Uterus (tissue), 4 donors: ENCODE results near the gene TK1. TPM values are rescaled to one million over a fixed set of nuclear protein-coding genes. Genes with fewer than 3 reads are reported as not detected.

Experiments
- DNase-seq, 2 donors: peaks; one replicate each; pipeline ENCODE4 v3.0.0-alpha.2; 2019 to 2020
- H3K27ac ChIP-seq, 2 donors: fragments of 200-600 bp; sonication (generic); 1 replicate in 1 of 2; 2 replicates in 1 of 2; pipeline ENCODE4 v1.5.1; 2016 to 2018
- H3K27me3 ChIP-seq, 2 donors: fragments of 200-600 bp; sonication (generic); one replicate each; pipeline ENCODE4 v1.5.1; 2018 to 2019; ENCODE audit warnings: control low read depth in 1 of 2
- H3K36me3 ChIP-seq, 2 donors: fragments of 200-600 bp; sonication (generic); one replicate each; pipeline ENCODE4 v1.5.1; 2019; ENCODE audit warnings: control low read depth in 1 of 2
- H3K4me1 ChIP-seq, 2 donors: fragments of 200-600 bp; sonication (generic); one replicate each; pipeline ENCODE4 v1.5.1; 2018 to 2019; ENCODE audit warnings: control low read depth in 1 of 2
- H3K4me3 ChIP-seq, 2 donors: fragments of 200-600 bp; sonication (generic); 1 replicate in 1 of 2; 2 replicates in 1 of 2; pipeline ENCODE4 v1.5.1; 2018 to 2019; ENCODE audit warnings: mild to moderate bottlenecking in 1 of 2
- H3K9me3 ChIP-seq, 2 donors: fragments of 200-600 bp; sonication (generic); one replicate each; pipeline ENCODE4 v1.5.1; 2019; ENCODE audit warnings: control low read depth in 1 of 2
- CTCF ChIP-seq, 4 experiments: fragments of 200-600 bp in 2 of 4; fragments of 450-650 bp in 2 of 4; sonication (generic) in 2 of 4; IDR thresholded peaks; one replicate each; pipeline ENCODE4 v1.5.1; 2016 to 2019; ENCODE audit warnings: antibody characterized with exemption in 4 of 4, mild to moderate bottlenecking in 2 of 4, moderate library complexity in 1 of 4
- POLR2A ChIP-seq, 2 donors: fragments of 450-650 bp; IDR thresholded peaks; one replicate each; pipeline ENCODE4 v1.6.1; 2016; ENCODE audit warnings: antibody characterized with exemption in 2 of 2, mild to moderate bottlenecking in 1 of 2, moderate library complexity in 1 of 2
- intact Hi-C: fragments of 100-400 bp; cut with DNase I; formaldehyde crosslinking; loops from one replicate; pipeline ENCODE4 v1.15.1; 2023; ENCODE audit warnings: low total_unique reads
- total RNA-seq, 4 donors: library from RNA; depleted of rRNA in 3 of 4; stranded (reverse); fragments of >200 nt in 3 of 4; gene quantifications; one replicate each; pipeline versions ENCODE4 v1.1.0 to v1.2.4, GENCODE V29; 2014 to 2023
- donor health status: DM: yes; HTN: yes; CAD: no.

TK1 gene
- total RNA-seq, 4 donors from 2014 or later = 1.4 to 40.8 TPM; not detected in 2

- TF ChIP-seq POLR2A (IDR thresholded peaks at IDR 0.05) (no peak), CTCF (IDR thresholded peaks at IDR 0.05) (no peak)
- DNase-seq = no peak
- Histone ChIP-seq H3K27ac (no peak overlapping the region), H3K9me3 (no peaks in the 10 kb centered on the region), H3K36me3 (no peaks in the 10 kb centered on the region), H3K27me3 (no peaks in the 10 kb centered on the region), H3K4me3 (no peak overlapping the region), H3K4me1 (no peaks in the 10 kb centered on the region)
- intact Hi-C loops = no loop called here
These were observed 21.6 kb upstream of the TK1 start for GRCh38 chr17:78208486-78208885.

GRCh38 chr17:78206298-78206697 lies 19.4 kb upstream of the TK1 start:
- Histone ChIP-seq H3K36me3 (no peaks in the 10 kb centered on the region), H3K9me3 (no peaks in the 10 kb centered on the region), H3K27me3 (no peaks in the 10 kb centered on the region), H3K4me1 (no peaks in the 10 kb centered on the region), H3K4me3 (no peak overlapping the region), H3K27ac (no peak overlapping the region)
- no peak for TF ChIP-seq POLR2A (IDR thresholded peaks at IDR 0.05)
- no peak for TF ChIP-seq CTCF (IDR thresholded peaks at IDR 0.05)
- no peak for DNase-seq
- intact Hi-C loops = no loop called here

- H3K4me3 ChIP-seq = no peak overlapping the region
- no peaks in the 10 kb centered on the region for H3K27me3 ChIP-seq
- H3K36me3 ChIP-seq = no peaks in the 10 kb centered on the region
- DNase-seq = no peak
- intact Hi-C loops = no loop called here
- no peak overlapping the region for H3K27ac ChIP-seq
- H3K4me1 ChIP-seq = no peaks in the 10 kb centered on the region
- H3K9me3 ChIP-seq = no peaks in the 10 kb centered on the region
- TF ChIP-seq POLR2A (IDR thresholded peaks at IDR 0.05) = no peak
- TF ChIP-seq CTCF (IDR thresholded peaks at IDR 0.05) = no peak
These were observed 18.4 kb upstream of the TK1 start for GRCh38 chr17:78205124-78205775.

- no peak for DNase-seq
- no peak overlapping the region for H3K4me3 ChIP-seq
- no peaks in the 10 kb centered on the region for H3K4me1 ChIP-seq
- TF ChIP-seq CTCF (IDR thresholded peaks at IDR 0.05) (no peak), POLR2A (IDR thresholded peaks at IDR 0.05) (no peak)
- H3K36me3 ChIP-seq = no peaks in the 10 kb centered on the region
- H3K9me3 ChIP-seq = no peaks in the 10 kb centered on the region
- H3K27me3 ChIP-seq = no peaks in the 10 kb centered on the region
- no peak overlapping the region for H3K27ac ChIP-seq
- intact Hi-C loops = no loop called here
These were observed 17.7 kb upstream of the TK1 start for GRCh38 chr17:78204387-78205123.

- no peaks in the 10 kb centered on the region for H3K4me1 ChIP-seq
- no peaks in the 10 kb centered on the region for H3K36me3 ChIP-seq
- no peak overlapping the region for H3K27ac ChIP-seq
- DNase-seq = no peak
- intact Hi-C loops = no loop called here
- no peaks in the 10 kb centered on the region for H3K9me3 ChIP-seq
- H3K4me3 ChIP-seq = no peak overlapping the region
- no peaks in the 10 kb centered on the region for H3K27me3 ChIP-seq
- TF ChIP-seq POLR2A (IDR thresholded peaks at IDR 0.05) (no peak), CTCF (IDR thresholded peaks at IDR 0.05) (no peak)
These were observed 15.8 kb upstream of the TK1 start for GRCh38 chr17:78202666-78203065.
